Upper lobe of right lung (tissue), 1 donor: Measurements from ENCODE around the gene FSD1L. TPM values are rescaled to one million over a fixed set of nuclear protein-coding genes. Genes with fewer than 3 reads are reported as not detected.
A peak's percentile ranks its signal among the peaks of the same experiment; 100 is the strongest.

ENCODE experiments used
- ATAC-seq: fragments of 200-7000 bp; cut with Tn5 transposase; one replicate; pipeline ENCODE4 v1.9.1; 2020; ENCODE audit warnings: mild to moderate bottlenecking, moderate library complexity
- DNase-seq: peaks from one replicate; pipeline ENCODE4 v3.0.0-alpha.2; 2020
- H3K27ac ChIP-seq: fragments of 200-600 bp; one replicate; pipeline ENCODE4 v1.8.0; 2022
- H3K27me3 ChIP-seq: fragments of 200-600 bp; one replicate; pipeline ENCODE4 v1.8.0; 2022; ENCODE audit warnings: mild to moderate bottlenecking
- H3K36me3 ChIP-seq: fragments of 200-600 bp; one replicate; pipeline ENCODE4 v1.8.0; 2022
- H3K4me1 ChIP-seq: fragments of 200-600 bp; one replicate; pipeline ENCODE4 v1.8.0; 2022
- H3K4me3 ChIP-seq: fragments of 200-600 bp; one replicate; pipeline ENCODE4 v1.8.0; 2022; ENCODE audit warnings: mild to moderate bottlenecking
- H3K9me3 ChIP-seq: fragments of 200-600 bp; one replicate; pipeline ENCODE4 v1.8.0; 2022
- CTCF ChIP-seq: fragments of 200-600 bp; IDR thresholded peaks from one replicate; pipeline ENCODE4 v1.8.0; 2022; ENCODE audit warnings: antibody characterized with exemption
- intact Hi-C: fragments of 100-400 bp; cut with DNase I; formaldehyde crosslinking; loops from one replicate; pipeline ENCODE4 v1.11.0; 2022
- total RNA-seq: library from RNA; stranded (reverse); fragmentation: NEBNext Ultra II Directional; extraction: Animal tissue kit (Norgen Biotek cat#: 25700); gene quantifications from one replicate; pipeline ENCODE4 v1.2.1, GENCODE V29; 2021
- donor health status: DM: no; HTN: yes; CAD: no; lungs with severe emphysema.

Gene FSD1L
- total RNA-seq, 1 donor from 2014 or later: 4.5 TPM

- H3K27ac ChIP-seq: no peak overlapping the region
- intact Hi-C loops: no loop called here
- no peaks in the 10 kb centered on the region for H3K9me3 ChIP-seq
- no peak for TF ChIP-seq CTCF
- H3K4me1 ChIP-seq: peaks cover 10% of the 10 kb centered on the region
- H3K4me3 ChIP-seq: no peak overlapping the region
- DNase-seq: no peak
- H3K27me3 ChIP-seq: no peaks in the 10 kb centered on the region
- no peak for ATAC-seq
- no peaks in the 10 kb centered on the region for H3K36me3 ChIP-seq
Observed at GRCh38 chr9:105445203-105445881, 2.5 kb upstream of the FSD1L start.

- intact Hi-C loops: no loop called here
- Histone ChIP-seq H3K27me3 (no peaks in the 10 kb centered on the region), H3K27ac (peak overlapping the region; percentile 65), H3K4me3 (peak overlapping the region; percentile 79), H3K9me3 (no peaks in the 10 kb centered on the region), H3K36me3 (no peaks in the 10 kb centered on the region), H3K4me1 (peaks cover 10% of the 10 kb centered on the region)
- ATAC-seq (no peak), DNase-seq (no peak)
- TF ChIP-seq CTCF: no peak
Observed at GRCh38 chr9:105447386-105447813, 434 bp upstream of the FSD1L start.

- Histone ChIP-seq H3K4me3 (peak overlapping the region; percentile 79), H3K27me3 (no peaks in the 10 kb centered on the region), H3K9me3 (no peaks in the 10 kb centered on the region), H3K27ac (no peak overlapping the region), H3K4me1 (peaks cover 10% of the 10 kb centered on the region), H3K36me3 (no peaks in the 10 kb centered on the region)
- intact Hi-C loops: no loop called here
- no peak for TF ChIP-seq CTCF
- no peak for ATAC-seq
- no peak for DNase-seq
Observed at GRCh38 chr9:105449081-105449480, 1.2 kb downstream of the FSD1L start.

- intact Hi-C loops: no loop called here
- no peaks in the 10 kb centered on the region for H3K27me3 ChIP-seq
- ATAC-seq (no peak), DNase-seq (no peak)
- H3K9me3 ChIP-seq: no peaks in the 10 kb centered on the region
- H3K4me3 ChIP-seq: no peak overlapping the region
- H3K4me1 ChIP-seq: peaks cover 10% of the 10 kb centered on the region
- H3K27ac ChIP-seq: no peak overlapping the region
- no peak for TF ChIP-seq CTCF
- no peaks in the 10 kb centered on the region for H3K36me3 ChIP-seq
Observed at GRCh38 chr9:105452185-105452584, 4.4 kb downstream of the FSD1L start.

- intact Hi-C loops: no loop called here
- no peaks in the 10 kb centered on the region for H3K9me3 ChIP-seq
- no peak for TF ChIP-seq CTCF
- H3K4me3 ChIP-seq: no peak overlapping the region
- ATAC-seq (no peak), DNase-seq (no peak)
- no peak overlapping the region for H3K27ac ChIP-seq
- peaks cover 10% of the 10 kb centered on the region for H3K4me1 ChIP-seq
- H3K27me3 ChIP-seq: no peaks in the 10 kb centered on the region
- no peaks in the 10 kb centered on the region for H3K36me3 ChIP-seq
Observed at GRCh38 chr9:105455836-105456475, 8.1 kb downstream of the FSD1L start.
